Measurements from ENCODE around the gene FSCN2. TPM values are rescaled to one million over a fixed set of nuclear protein-coding genes. Genes with fewer than 3 reads are reported as not detected.

The FSCN2 gene
- total and polyA plus RNA-seq, 11 donors, result 0.22 to 0.72 (median 0.38) TPM; not detected in 3

DNA sequence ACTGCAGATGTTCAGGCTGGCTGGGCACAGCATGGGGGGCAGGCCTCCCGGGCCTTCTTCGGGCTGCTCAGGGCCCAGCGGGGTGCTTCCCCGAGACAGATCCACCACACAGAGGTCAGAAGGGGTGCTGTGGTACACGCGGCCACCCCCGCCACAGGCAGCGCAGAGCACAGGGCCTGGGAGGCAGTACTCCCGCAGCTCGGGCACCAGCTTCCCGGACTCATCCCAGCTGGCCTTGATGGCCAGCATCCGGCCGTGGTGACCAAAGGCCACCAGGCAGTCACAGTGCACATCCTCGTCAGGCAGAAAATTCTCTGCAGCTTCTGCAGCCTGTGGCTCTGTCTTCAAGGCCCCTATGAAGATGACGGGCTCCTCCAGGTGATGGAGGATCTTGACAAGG lies 22.1 kb downstream of the FSCN2 start:
- WGBS, 4 donors, result 94 to 97% (median 96%) methylated on average over 6 to 15 of the region's 15 CpGs
- H3K4me1 ChIP-seq, result peaks cover 0 to 41% (median 23%) of the 10 kb centered on the region in 12 donors

DNA sequence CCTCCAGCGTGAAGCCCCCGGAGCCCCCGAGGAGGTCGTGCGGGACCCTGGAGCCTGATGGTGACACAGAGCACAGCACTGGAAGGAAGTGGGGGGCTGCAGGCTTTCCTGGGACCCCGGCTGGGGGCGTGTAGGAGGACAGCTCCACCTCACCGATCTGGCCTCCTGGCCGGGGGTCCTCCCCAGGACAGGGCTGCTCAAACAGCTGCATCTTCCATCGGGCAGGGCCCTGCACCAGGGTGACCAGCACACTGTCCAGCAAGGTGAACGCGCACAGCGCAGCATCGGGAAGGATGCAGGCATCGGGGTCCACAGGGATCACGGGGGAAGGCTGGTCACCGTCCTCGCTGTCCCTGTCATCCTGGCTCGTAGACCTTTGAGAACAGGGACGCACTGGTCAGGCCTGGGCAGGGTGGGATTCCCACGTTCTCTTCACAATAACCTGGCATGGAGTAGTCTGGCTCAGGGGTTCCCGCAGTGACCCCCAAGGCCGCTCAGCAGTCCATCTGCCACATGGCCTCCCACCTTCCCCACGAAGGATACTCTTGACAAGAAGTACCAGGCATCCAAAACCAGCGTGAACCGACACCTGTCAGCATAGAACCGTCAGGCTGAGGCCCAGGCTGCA lies 22.8 kb downstream of the FSCN2 start:
- H3K36me3 ChIP-seq, result peaks cover 0 to 46% (median 37%) of the 10 kb centered on the region in 9 donors
- TF ChIP-seq POLR2A (IDR thresholded peaks at IDR 0.05), result no peak
- TF ChIP-seq, protein P1, sequence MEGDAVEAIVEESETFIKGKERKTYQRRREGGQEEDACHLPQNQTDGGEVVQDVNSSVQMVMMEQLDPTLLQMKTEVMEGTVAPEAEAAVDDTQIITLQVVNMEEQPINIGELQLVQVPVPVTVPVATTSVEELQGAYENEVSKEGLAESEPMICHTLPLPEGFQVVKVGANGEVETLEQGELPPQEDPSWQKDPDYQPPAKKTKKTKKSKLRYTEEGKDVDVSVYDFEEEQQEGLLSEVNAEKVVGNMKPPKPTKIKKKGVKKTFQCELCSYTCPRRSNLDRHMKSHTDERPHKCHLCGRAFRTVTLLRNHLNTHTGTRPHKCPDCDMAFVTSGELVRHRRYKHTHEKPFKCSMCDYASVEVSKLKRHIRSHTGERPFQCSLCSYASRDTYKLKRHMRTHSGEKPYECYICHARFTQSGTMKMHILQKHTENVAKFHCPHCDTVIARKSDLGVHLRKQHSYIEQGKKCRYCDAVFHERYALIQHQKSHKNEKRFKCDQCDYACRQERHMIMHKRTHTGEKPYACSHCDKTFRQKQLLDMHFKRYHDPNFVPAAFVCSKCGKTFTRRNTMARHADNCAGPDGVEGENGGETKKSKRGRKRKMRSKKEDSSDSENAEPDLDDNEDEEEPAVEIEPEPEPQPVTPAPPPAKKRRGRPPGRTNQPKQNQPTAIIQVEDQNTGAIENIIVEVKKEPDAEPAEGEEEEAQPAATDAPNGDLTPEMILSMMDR (IDR thresholded peaks at IDR 0.05), result no peak
- WGBS, 4 donors, result 80 to 93% (median 85%) methylated on average over 16 to 27 of the region's 27 CpGs
- H3K27me3 ChIP-seq, result no peaks in the 10 kb centered on the region
- ATAC-seq (no peak), DNase-seq (peak in 2 of 5 donors; percentile 25 to 60)
- H3K9me3 ChIP-seq, result no peaks in the 10 kb centered on the region
- intact Hi-C loops (cut with DNase I), result loop anchor here in 6 of 10 donors (2.0 to 5.0 kb wide), 5 partner anchors 28 to 64 kb away; partner anchors contain the start of gene ACTG1 (in 1 of the 6)
- peak overlapping the region in 3 of 12 donors; percentile 86 to 93 (median 91) for H3K27ac ChIP-seq
- H3K4me1 ChIP-seq, result peaks cover 0 to 43% (median 24%) of the 10 kb centered on the region in 12 donors
- H3K4me3 ChIP-seq, result peak overlapping the region in 11 of 12 donors; percentile 82 to 100 (median 93)

More for the DNA sequence above, 22.1 kb downstream of the FSCN2 start:
- H3K27me3 ChIP-seq, result no peaks in the 10 kb centered on the region
- no peak overlapping the region for H3K27ac ChIP-seq
- no peak for TF ChIP-seq POLR2A (IDR thresholded peaks at IDR 0.05)
- TF ChIP-seq, protein P1 (IDR thresholded peaks at IDR 0.05), result no peak
- H3K36me3 ChIP-seq, result peaks cover 0 to 53% (median 42%) of the 10 kb centered on the region in 9 donors
- H3K4me3 ChIP-seq, result no peak overlapping the region
- ATAC-seq (no peak), DNase-seq (peak in 1 of 5 donors; percentile 58)
- no peaks in the 10 kb centered on the region for H3K9me3 ChIP-seq
- intact Hi-C loops (cut with DNase I), result loop anchor here in 6 of 10 donors (2.0 to 5.0 kb wide), 5 partner anchors 27 to 63 kb away; partner anchors contain the start of gene ACTG1 (in 1 of the 6)

DNA sequence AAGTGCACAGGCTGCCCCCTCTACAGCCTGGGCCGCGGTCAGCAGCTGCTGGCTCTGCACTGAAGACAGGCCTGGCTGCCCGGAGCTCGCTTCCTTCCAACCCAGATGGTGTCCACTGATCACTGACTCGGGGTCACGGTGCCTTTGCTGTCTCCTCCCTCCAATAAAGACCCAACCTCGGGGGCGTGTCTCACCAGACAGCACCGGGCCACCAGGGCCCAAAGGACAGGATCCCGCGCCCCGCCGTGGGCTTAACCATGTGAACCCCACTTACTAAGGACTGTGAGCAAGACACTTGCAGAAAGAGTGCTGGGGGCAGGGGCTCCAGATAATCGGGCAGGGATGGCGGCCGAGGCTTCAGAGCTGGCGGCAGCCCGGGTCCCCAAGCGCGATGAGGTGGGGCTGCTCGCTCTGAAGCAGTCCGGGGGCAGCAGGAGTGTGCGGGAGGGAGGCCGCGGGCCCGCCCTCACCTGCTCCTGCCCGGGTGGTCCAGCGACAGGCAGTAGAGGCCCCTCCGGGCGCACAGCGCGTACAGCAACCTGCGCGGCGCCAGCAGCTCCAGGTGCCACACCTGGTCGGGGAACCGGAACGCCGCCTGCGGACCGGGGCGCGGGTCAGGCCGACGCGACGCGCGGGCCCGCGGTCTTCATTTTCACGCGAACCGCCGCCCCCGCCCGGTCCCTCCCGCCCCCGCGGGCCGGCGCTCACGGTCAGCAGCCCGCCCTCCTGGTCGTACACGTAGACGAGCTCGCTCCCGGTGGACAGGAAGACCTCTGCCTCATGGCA lies 23.5 kb downstream of the FSCN2 start:
- peak overlapping the region; percentile 82 to 100 (median 92) for H3K4me3 ChIP-seq
- 0 to 2% (median 1%) methylated on average over 26 to 69 of the region's 69 CpGs for WGBS, 4 donors
- H3K36me3 ChIP-seq, result peaks cover 0 to 44% (median 32%) of the 10 kb centered on the region in 9 donors
- intact Hi-C loops (cut with DNase I), result loop anchor here in 6 of 10 donors (2.0 to 5.0 kb wide), 5 partner anchors 29 to 64 kb away; partner anchors contain the start of gene ACTG1 (in 1 of the 6)
- peak in 1 of 4 donors; percentile 0 for ATAC-seq
- peak overlapping the region; percentile 77 to 95 (median 90) for H3K27ac ChIP-seq
- peak in 2 of 5 donors; percentile 30 to 67 for DNase-seq
- H3K9me3 ChIP-seq, result no peaks in the 10 kb centered on the region
- H3K4me1 ChIP-seq, result peaks cover 0 to 50% (median 28%) of the 10 kb centered on the region in 12 donors
- H3K27me3 ChIP-seq, result no peaks in the 10 kb centered on the region
- TF ChIP-seq, protein P1 (IDR thresholded peaks at IDR 0.05), result peak in 1 of 12 donors; percentile 6
- TF ChIP-seq POLR2A (IDR thresholded peaks at IDR 0.05), result no peak
